Measurements from ENCODE around the gene ZNF345. TPM values are rescaled to one million over a fixed set of nuclear protein-coding genes. Genes with fewer than 3 reads are reported as not detected.
A peak's percentile ranks its signal among the peaks of the same experiment; 100 is the strongest.

The ZNF345 gene
- total RNA-seq, 4 donors from 2014 or later: 5.9 to 25.6 (median 12.8) TPM

DNA sequence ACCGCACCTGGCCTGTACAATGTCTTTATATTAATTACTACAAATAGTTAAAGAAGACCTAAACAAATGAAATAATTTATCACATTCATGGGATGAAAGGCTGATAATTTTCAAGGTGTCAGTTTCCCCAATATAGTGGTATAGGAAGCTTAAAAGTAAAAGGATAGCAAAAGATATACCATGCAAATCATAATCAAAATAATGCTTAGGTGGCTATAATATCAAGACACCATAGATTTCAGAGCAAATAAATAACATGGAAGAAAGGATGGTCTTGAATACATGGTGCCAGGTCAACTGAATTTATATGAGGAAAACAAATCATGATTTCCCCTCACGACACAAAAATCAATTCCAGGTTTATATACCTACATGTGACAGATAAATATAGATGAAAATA, 17.2 kb upstream of the ZNF345 start:
- Histone ChIP-seq H3K27me3 (no peaks in the 10 kb centered on the region), H3K9me3 (peaks cover 5 to 62% of the 10 kb centered on the region in 2 donors), H3K27ac (no peak overlapping the region), H3K36me3 (no peaks in the 10 kb centered on the region), H3K4me1 (peaks cover 0 to 4% of the 10 kb centered on the region in 2 donors), H3K4me3 (no peak overlapping the region)
- intact Hi-C loops (cut with DNase I; ENCODE audit: low total_unique reads): no loop called here
- DNase-seq: no peak
- TF ChIP-seq, protein P1, sequence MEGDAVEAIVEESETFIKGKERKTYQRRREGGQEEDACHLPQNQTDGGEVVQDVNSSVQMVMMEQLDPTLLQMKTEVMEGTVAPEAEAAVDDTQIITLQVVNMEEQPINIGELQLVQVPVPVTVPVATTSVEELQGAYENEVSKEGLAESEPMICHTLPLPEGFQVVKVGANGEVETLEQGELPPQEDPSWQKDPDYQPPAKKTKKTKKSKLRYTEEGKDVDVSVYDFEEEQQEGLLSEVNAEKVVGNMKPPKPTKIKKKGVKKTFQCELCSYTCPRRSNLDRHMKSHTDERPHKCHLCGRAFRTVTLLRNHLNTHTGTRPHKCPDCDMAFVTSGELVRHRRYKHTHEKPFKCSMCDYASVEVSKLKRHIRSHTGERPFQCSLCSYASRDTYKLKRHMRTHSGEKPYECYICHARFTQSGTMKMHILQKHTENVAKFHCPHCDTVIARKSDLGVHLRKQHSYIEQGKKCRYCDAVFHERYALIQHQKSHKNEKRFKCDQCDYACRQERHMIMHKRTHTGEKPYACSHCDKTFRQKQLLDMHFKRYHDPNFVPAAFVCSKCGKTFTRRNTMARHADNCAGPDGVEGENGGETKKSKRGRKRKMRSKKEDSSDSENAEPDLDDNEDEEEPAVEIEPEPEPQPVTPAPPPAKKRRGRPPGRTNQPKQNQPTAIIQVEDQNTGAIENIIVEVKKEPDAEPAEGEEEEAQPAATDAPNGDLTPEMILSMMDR (IDR thresholded peaks at IDR 0.05): no peak
- TF ChIP-seq POLR2A (IDR thresholded peaks at IDR 0.05): no peak

DNA sequence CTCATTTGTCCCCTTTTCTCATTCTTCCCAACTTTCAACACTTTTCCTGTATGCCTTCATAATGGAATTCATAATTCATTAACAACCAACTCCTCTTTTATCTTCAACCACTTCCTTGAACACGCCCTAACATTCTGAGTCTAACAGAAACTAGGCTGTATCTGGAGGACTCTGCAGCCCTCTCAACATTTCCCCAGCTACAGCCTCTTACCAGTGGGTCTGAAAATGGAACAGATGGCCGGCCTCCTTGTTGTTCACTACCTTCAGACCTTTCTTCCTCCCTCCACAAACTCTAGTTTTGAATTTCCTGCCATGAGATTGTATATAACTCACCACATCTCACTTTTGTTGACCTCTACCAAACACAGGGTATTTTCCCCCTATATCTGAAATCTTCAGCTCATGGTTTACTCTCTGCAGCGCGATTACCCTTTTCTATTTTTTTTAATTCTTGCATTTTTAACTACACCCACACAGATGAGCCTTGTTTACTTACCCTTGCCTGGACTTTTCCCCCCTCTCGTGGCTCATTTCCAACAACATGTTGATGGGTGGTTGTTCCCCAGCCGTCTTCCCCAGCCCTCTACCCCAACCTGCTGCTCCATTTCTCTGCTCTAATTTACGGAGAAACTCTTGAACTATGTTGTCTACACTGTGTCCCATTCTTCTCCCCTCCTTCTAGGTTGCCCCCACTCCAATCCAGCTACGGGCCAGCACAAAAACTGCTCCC, 13.3 kb upstream of the ZNF345 start:
- H3K27me3 ChIP-seq: no peaks in the 10 kb centered on the region
- H3K4me1 ChIP-seq: peaks cover 0 to 4% of the 10 kb centered on the region in 2 donors
- H3K36me3 ChIP-seq: no peaks in the 10 kb centered on the region
- intact Hi-C loops (cut with DNase I; ENCODE audit: low total_unique reads): no loop called here
- H3K27ac ChIP-seq: peak overlapping the region; percentile 75 to 82
- DNase-seq: no peak
- H3K4me3 ChIP-seq: peak overlapping the region; percentile 66 to 79
- TF ChIP-seq, protein P1 (IDR thresholded peaks at IDR 0.05): no peak
- TF ChIP-seq POLR2A (IDR thresholded peaks at IDR 0.05): no peak
- H3K9me3 ChIP-seq: peaks cover 3 to 23% of the 10 kb centered on the region in 2 donors

DNA sequence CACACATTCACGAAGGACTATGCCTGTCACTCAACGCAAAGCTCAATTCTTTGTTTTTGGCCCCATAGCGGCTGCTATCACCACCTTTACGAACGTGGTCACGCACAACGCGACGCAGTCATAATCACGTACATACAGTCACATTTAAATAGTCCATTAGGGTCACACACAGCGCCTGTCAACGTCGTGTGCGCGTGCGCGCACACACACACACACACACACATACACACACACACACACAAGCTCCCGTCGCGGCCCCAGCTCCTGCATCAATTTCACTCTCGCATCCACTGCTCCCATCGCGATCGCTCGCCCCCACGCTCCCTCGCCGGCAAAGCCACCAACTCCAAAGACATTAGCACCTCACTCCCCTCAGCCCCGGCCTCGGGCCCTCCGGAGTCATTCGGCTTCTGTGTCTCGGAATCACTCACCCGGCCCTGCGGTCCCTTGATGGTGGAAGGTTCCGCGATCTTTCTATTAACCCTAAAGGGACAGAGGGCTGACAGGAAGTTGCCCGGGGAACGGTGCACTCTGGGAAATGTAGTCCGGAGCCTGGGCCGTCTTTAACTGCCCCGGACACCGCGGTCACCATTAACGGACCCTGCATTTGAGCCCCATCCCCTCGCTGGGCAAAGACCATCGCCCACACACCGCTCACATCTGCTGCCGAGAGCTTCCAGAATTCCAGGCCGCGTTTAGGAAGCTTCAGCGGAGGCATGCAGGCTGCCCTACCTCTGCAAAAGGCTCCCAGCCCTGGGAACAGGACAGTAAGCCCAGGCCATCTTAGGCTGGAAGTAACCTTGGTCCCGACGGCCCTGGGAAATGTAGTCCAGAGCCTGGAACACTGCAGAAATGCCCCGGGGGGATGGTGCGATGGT, 12.5 kb upstream of the ZNF345 start, which contains the start of gene ZNF790:
Gene ZNF790, minus strand, starts transcription at position 482 of the 878 bp plus-strand sequence. CDS start 12,768 bp downstream, outside the sequence.
- TF ChIP-seq POLR2A (IDR thresholded peaks at IDR 0.05): no peak
- TF ChIP-seq, protein P1 (IDR thresholded peaks at IDR 0.05): no peak
- Histone ChIP-seq H3K4me1 (peaks cover 0 to 4% of the 10 kb centered on the region in 2 donors), H3K27ac (peak within 1 kb of the TSS; percentile 75 to 82), H3K36me3 (no peaks in the 10 kb centered on the region), H3K27me3 (no peaks in the 10 kb centered on the region), H3K9me3 (peaks cover 0 to 15% of the 10 kb centered on the region in 2 donors), H3K4me3 (peak within 1 kb of the TSS; percentile 66 to 79)
- DNase-seq: peak; percentile 85 to 86
- intact Hi-C loops (cut with DNase I; ENCODE audit: low total_unique reads): no loop called here

DNA sequence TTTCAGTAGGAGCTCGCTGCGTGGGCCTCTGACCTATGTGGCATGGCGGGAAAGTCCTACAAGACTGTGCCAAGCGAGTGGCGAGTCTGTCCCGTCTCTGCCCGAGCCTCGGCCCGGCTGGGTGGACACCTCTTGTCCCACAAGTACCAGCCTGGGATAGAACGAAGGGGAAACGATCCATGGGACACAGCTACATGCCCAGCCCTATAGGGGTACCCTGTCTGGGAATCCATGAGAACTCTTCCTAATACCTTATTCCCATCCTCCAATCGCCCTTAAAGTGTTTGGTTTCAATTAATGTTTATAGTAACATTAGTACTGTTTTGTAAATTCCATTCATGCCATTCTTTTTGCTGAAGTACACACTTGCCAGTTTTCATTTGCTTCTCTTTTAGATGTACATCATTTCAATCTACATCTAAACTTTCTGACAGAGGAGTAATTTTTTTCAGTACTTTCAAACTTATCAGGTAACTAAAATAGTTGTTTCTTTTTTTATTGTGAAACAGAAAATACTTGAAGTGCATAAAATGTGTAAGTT, 11.8 kb upstream of the ZNF345 start:
- Histone ChIP-seq H3K4me3 (peak overlapping the region; percentile 66 to 79), H3K27ac (peak overlapping the region; percentile 75 to 82), H3K9me3 (peaks cover 0 to 10% of the 10 kb centered on the region in 2 donors), H3K27me3 (no peaks in the 10 kb centered on the region), H3K4me1 (peaks cover 0 to 4% of the 10 kb centered on the region in 2 donors), H3K36me3 (no peaks in the 10 kb centered on the region)
- intact Hi-C loops (cut with DNase I; ENCODE audit: low total_unique reads): no loop called here
- no peak for TF ChIP-seq POLR2A (IDR thresholded peaks at IDR 0.05)
- TF ChIP-seq, protein P1 (IDR thresholded peaks at IDR 0.05): no peak
- DNase-seq: no peak

Measured in uterus (tissue), 4 donors.